OCI-LY1 (cell line): ENCODE results near the gene ITPK1.

Source experiments
- H2AFZ ChIP-seq: fragments of 200-600 bp; sonication (generic), shearing (Covaris generic); 2 replicates; pipeline ENCODE4 v1.6.0; 2014; ENCODE audit warnings: antibody characterized with exemption, mild to moderate bottlenecking, low read length
- H3F3A ChIP-seq: fragments of 200-600 bp; sonication (generic), shearing (Covaris generic); 2 replicates; pipeline ENCODE4 v1.6.0; 2014; ENCODE audit warnings: mild to moderate bottlenecking, antibody characterized with exemption, low read length, moderate library complexity; ENCODE audit not compliant: insufficient read depth
- H3K27ac ChIP-seq: fragments of 200-600 bp; sonication (generic); 2 replicates; pipeline ENCODE4 v1.5.1; 2014; ENCODE audit warnings: low read length, mixed run types, mild to moderate bottlenecking, low read depth; ENCODE audit not compliant: poor library complexity, severe bottlenecking
- H3K27me3 ChIP-seq: fragments of 200-600 bp; sonication (generic); 2 replicates; pipeline ENCODE4 v1.6.0; 2014; ENCODE audit warnings: antibody characterized with exemption, mild to moderate bottlenecking, low read length, moderate library complexity; ENCODE audit not compliant: insufficient read depth
- H3K36me3 ChIP-seq: fragments of 200-600 bp; sonication (generic); 2 replicates; pipeline ENCODE4 v1.6.1; 2014; ENCODE audit warnings: mild to moderate bottlenecking, antibody characterized with exemption, low read length, moderate library complexity, mixed read lengths; ENCODE audit not compliant: insufficient read depth
- H3K4me1 ChIP-seq: fragments of 200-600 bp; sonication (generic); 2 replicates; pipeline ENCODE4 v1.5.1; 2014; ENCODE audit warnings: mild to moderate bottlenecking, low read length, moderate library complexity; ENCODE audit not compliant: insufficient read depth, severe bottlenecking
- H3K4me2 ChIP-seq: fragments of 200-600 bp; sonication (generic), shearing (Covaris generic); 2 replicates; pipeline ENCODE4 v1.6.1; 2014; ENCODE audit warnings: low read length
- H3K4me3 ChIP-seq: fragments of 200-600 bp; sonication (generic); 2 replicates; pipeline ENCODE4 v1.5.1; 2014; ENCODE audit warnings: low read length, low read depth, mild to moderate bottlenecking, mixed read lengths; ENCODE audit not compliant: poor library complexity, severe bottlenecking
- H3K79me2 ChIP-seq: fragments of 200-600 bp; shearing (Covaris generic); 2 replicates; pipeline ENCODE4 v1.6.1; 2016; ENCODE audit warnings: mixed run types, low read length, mixed read lengths; ENCODE audit not compliant: insufficient read depth
- H3K9ac ChIP-seq: fragments of 200-600 bp; sonication (generic), shearing (Covaris generic); 2 replicates; pipeline ENCODE4 v1.6.1; 2014; ENCODE audit warnings: mild to moderate bottlenecking, low read length, mixed read lengths
- H3K9me2 ChIP-seq: fragments of 200-600 bp; sonication (generic), shearing (Covaris generic); 2 replicates; pipeline ENCODE4 v1.6.1; 2014; ENCODE audit warnings: low read depth, mild to moderate bottlenecking, low read length, mixed read lengths
- H3K9me3 ChIP-seq: fragments of 200-600 bp; shearing (Covaris generic); 2 replicates; pipeline ENCODE4 v1.6.1; 2014; ENCODE audit warnings: low read length, mixed read lengths
- H4K20me1 ChIP-seq: fragments of 200-600 bp; sonication (generic), shearing (Covaris generic); 2 replicates; pipeline ENCODE4 v1.6.0; 2016; ENCODE audit warnings: mild to moderate bottlenecking, low read length; ENCODE audit not compliant: insufficient read depth
- EZH2 ChIP-seq: fragments of 200-600 bp; sonication (generic), shearing (Covaris generic); IDR thresholded peaks from 2 replicates; pipeline ENCODE4 v1.8.0; 2017; ENCODE audit warnings: borderline replicate concordance, mixed run types, mild to moderate bottlenecking, antibody characterized with exemption, low read length, moderate library complexity, mixed read lengths
- TF ChIP-seq, protein P1 (sequence below): fragments of 200-600 bp; sonication (generic), shearing (Covaris generic); IDR thresholded peaks from 2 replicates; pipeline ENCODE4 v1.5.1; 2017; ENCODE audit warnings: mild to moderate bottlenecking, antibody characterized with exemption, low read length, moderate library complexity, mixed read lengths

Gene ITPK1

DNA sequence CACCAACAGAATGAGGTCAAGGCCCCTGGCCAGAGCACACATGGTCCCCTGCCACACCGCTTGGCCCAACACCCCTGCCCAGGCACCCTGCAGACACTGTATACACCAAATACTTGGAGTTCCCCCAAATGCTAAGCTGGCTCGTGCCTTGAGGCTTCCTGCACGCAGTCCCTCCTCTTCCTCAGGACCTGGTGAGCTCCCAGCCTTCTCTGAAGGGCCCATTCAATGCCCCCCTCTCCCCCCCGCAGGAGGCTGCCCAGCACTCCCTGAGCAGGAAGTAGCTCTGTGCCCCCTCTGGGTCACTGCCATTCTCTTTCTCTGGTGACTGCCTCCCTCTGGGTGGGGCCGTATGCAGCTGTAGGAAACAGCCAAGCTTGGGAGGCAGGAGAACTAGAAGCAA, 75.3 kb downstream of the ITPK1 start:
- H3K79me2 ChIP-seq = no peaks in the 10 kb centered on the region
- 0 out of 2 replicates have a peak, but pooled peaks cover 4% of the 10 kb centered on the region for H3K27me3 ChIP-seq
- no peak overlapping the region for H3K9ac ChIP-seq
- no peaks in the 10 kb centered on the region for H3K4me1 ChIP-seq
- H3K27ac ChIP-seq = no peak overlapping the region
- H3K9me2 ChIP-seq = no peaks in the 10 kb centered on the region
- H3K4me2 ChIP-seq = no peak overlapping the region
- no peak overlapping the region for H3K4me3 ChIP-seq
- H3K36me3 ChIP-seq = no peaks in the 10 kb centered on the region
- H4K20me1 ChIP-seq = no peaks in the 10 kb centered on the region
- TF ChIP-seq, protein P1, sequence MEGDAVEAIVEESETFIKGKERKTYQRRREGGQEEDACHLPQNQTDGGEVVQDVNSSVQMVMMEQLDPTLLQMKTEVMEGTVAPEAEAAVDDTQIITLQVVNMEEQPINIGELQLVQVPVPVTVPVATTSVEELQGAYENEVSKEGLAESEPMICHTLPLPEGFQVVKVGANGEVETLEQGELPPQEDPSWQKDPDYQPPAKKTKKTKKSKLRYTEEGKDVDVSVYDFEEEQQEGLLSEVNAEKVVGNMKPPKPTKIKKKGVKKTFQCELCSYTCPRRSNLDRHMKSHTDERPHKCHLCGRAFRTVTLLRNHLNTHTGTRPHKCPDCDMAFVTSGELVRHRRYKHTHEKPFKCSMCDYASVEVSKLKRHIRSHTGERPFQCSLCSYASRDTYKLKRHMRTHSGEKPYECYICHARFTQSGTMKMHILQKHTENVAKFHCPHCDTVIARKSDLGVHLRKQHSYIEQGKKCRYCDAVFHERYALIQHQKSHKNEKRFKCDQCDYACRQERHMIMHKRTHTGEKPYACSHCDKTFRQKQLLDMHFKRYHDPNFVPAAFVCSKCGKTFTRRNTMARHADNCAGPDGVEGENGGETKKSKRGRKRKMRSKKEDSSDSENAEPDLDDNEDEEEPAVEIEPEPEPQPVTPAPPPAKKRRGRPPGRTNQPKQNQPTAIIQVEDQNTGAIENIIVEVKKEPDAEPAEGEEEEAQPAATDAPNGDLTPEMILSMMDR = no peak
- no peak for TF ChIP-seq EZH2
- H3K9me3 ChIP-seq = no peaks in the 10 kb centered on the region
- H2AFZ ChIP-seq = no peak overlapping the region
- no peaks in the 10 kb centered on the region for H3F3A ChIP-seq

DNA sequence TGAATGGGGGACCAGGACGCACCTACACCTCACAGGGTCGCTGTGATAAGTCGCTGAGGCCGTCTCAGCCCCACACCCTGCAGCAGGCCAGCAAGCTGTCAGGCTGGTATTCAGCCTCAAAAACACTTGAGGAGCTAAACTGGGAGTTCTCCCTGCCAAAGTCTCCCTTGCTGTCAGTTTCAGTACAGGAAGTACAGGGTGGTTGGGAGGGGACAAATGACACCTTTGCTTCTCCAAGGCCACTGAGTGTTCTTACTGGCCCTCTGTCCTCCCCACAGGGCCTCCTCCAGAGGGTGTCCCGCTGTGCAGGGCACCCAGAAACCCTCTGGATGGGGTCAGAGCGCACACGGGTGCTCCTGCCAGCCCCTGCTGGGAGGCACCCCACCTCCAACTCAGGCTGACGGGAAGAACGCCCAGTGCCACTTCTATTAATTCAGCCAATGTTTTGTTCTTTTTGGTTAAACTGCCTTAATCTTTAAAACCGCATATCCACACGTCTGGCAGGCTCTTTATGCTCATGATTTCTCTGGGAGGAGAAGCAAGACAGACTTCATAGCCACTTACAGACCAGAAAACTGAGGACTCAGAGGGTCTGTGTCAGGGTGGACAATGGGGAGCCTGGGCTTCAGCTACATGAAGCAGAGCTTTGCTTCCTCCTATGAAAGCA, 75.9 kb downstream of the ITPK1 start:
- no peaks in the 10 kb centered on the region for H4K20me1 ChIP-seq
- H3K4me1 ChIP-seq = no peaks in the 10 kb centered on the region
- no peaks in the 10 kb centered on the region for H3K79me2 ChIP-seq
- no peaks in the 10 kb centered on the region for H3K9me2 ChIP-seq
- 0 out of 2 replicates have a peak, but pooled peaks cover 4% of the 10 kb centered on the region for H3K27me3 ChIP-seq
- H3K9me3 ChIP-seq = no peaks in the 10 kb centered on the region
- no peaks in the 10 kb centered on the region for H3K36me3 ChIP-seq
- H3K4me2 ChIP-seq = no peak overlapping the region
- H3K27ac ChIP-seq = no peak overlapping the region
- TF ChIP-seq, protein P1 = no peak
- no peak for TF ChIP-seq EZH2
- H3F3A ChIP-seq = no peaks in the 10 kb centered on the region
- no peak overlapping the region for H2AFZ ChIP-seq
- H3K4me3 ChIP-seq = no peak overlapping the region
- no peak overlapping the region for H3K9ac ChIP-seq

DNA sequence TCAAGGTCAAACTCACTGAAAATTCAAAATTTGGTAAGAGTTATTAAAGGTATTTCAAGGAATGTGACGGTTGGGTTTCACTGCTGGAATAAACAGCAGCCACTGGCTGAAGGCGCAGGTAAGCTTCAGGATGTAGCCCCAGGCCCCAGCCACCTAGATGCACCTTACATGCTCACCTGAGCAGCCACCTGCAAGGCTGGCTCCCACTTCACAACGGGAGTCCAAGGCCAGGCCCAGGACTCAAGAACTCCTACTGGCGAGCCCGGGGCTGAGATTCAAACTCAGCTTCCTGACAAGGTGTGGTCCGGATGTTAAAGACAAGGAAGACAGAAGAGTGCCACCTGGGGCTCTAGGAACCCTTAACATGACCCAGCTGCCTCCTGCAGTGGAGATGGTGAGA, 78.4 kb downstream of the ITPK1 start:
- 0 out of 2 replicates have a peak, but pooled peaks cover 4% of the 10 kb centered on the region for H3K27me3 ChIP-seq
- H3F3A ChIP-seq = no peaks in the 10 kb centered on the region
- no peaks in the 10 kb centered on the region for H3K36me3 ChIP-seq
- no peaks in the 10 kb centered on the region for H3K9me3 ChIP-seq
- no peaks in the 10 kb centered on the region for H3K79me2 ChIP-seq
- no peak overlapping the region for H2AFZ ChIP-seq
- no peak overlapping the region for H3K27ac ChIP-seq
- H3K9ac ChIP-seq = no peak overlapping the region
- no peaks in the 10 kb centered on the region for H4K20me1 ChIP-seq
- no peaks in the 10 kb centered on the region for H3K4me1 ChIP-seq
- H3K9me2 ChIP-seq = no peaks in the 10 kb centered on the region
- TF ChIP-seq EZH2 = no peak
- TF ChIP-seq, protein P1 = no peak
- no peak overlapping the region for H3K4me3 ChIP-seq
- no peak overlapping the region for H3K4me2 ChIP-seq
